GM23338 (cell line): ENCODE data around the gene MBL2.

Experiments
- CTCF ChIP-seq, 2 experiments: fragments of 200-600 bp in 1 of 2; sonication (generic) in 1 of 2; conservative IDR thresholded peaks; 2 replicates each; pipeline versions ENCODE4 v1.5.1 to v1.6.1; 2016 to 2017; ENCODE audit warnings: antibody characterized with exemption in 2 of 2, low read depth in 2 of 2, mild to moderate bottlenecking in 2 of 2, moderate library complexity in 1 of 2
- EZH2 ChIP-seq: fragments of 200-600 bp; sonication (generic); IDR thresholded peaks from one replicate; pipeline ENCODE4 v1.8.0; 2017; ENCODE audit warnings: antibody characterized with exemption, mild to moderate bottlenecking, low read depth; ENCODE audit not compliant: unreplicated experiment

DNA sequence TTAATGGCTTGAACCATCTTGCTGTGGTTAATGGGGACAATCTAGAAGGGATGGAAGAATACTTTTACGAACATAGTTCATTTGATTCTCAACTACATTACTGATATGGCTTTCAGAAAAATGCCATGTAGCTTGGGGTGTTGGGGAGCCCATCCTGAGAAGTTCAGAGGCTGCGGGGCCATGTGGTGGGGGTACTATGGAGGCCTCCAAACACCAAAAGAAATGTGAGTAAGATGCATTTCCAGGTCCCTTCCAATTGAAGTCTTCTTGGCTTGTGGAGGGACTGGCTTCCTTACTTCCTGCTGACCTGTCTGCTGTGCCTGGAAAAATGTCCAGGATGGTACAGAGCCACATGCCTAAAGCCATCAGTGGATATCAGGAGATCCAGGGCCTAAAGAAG, 1.6 kb upstream of the MBL2 start:
- no peak for TF ChIP-seq EZH2
- no peak for TF ChIP-seq CTCF (conservative IDR thresholded peaks at IDR 0.05; ENCODE audit: low read depth in 2 of 2)
